ENCODE measurements around the gene DUSP7.
"Not testable (repeated sequence)": the region's sequence is repeated elsewhere in the genome, so short reads cannot be mapped to it uniquely, and the experiment has no call there.

Gene DUSP7

GRCh38 chr3:52046186-52046901, 10.0 kb downstream of the DUSP7 start:
- no peak for DNase-seq

GRCh38 chr3:52044869-52045619, 11.3 kb downstream of the DUSP7 start:
- DNase-seq: no peak

- no peak for DNase-seq
Observed at GRCh38 chr3:52043750-52044149, 12.6 kb downstream of the DUSP7 start.

GRCh38 chr3:52043039-52043438, 13.3 kb downstream of the DUSP7 start:
- not testable (repeated sequence) for DNase-seq

- DNase-seq: no peak
Observed at GRCh38 chr3:52041118-52041731, 15.1 kb downstream of the DUSP7 start.

GRCh38 chr3:52040600-52040999, 15.8 kb downstream of the DUSP7 start:
- DNase-seq: no peak

- DNase-seq: peak; percentile 69
Observed at GRCh38 chr3:52039846-52040245, 16.5 kb downstream of the DUSP7 start.

- DNase-seq: no peak
Observed at GRCh38 chr3:52039426-52039825, 16.9 kb downstream of the DUSP7 start.

GRCh38 chr3:52038227-52038626, 18.1 kb downstream of the DUSP7 start:
- no peak for DNase-seq

GRCh38 chr3:52037291-52037690, 19.1 kb downstream of the DUSP7 start:
- DNase-seq: no peak

- no peak for DNase-seq
Observed at GRCh38 chr3:52036829-52037228, 19.5 kb downstream of the DUSP7 start.

GRCh38 chr3:52036222-52036694, 20.1 kb downstream of the DUSP7 start:
- no peak for DNase-seq

- no peak for DNase-seq
Observed at GRCh38 chr3:52034651-52035050, 21.7 kb downstream of the DUSP7 start.

GRCh38 chr3:52034212-52034611, 22.2 kb downstream of the DUSP7 start:
- DNase-seq: no peak

- not testable (repeated sequence) for DNase-seq
Observed at GRCh38 chr3:52033748-52034147, 22.6 kb downstream of the DUSP7 start.

GRCh38 chr3:52032702-52033408, 23.5 kb downstream of the DUSP7 start:
- no peak for DNase-seq

GRCh38 chr3:52031896-52032295, 24.5 kb downstream of the DUSP7 start:
- no peak for DNase-seq

- no peak for DNase-seq
Observed at GRCh38 chr3:52030714-52031310, 25.6 kb downstream of the DUSP7 start.

- no peak for DNase-seq
Observed at GRCh38 chr3:52029535-52029934, 26.8 kb downstream of the DUSP7 start.

GRCh38 chr3:52029053-52029452, 27.3 kb downstream of the DUSP7 start:
- no peak for DNase-seq

- no peak for DNase-seq
Observed at GRCh38 chr3:52028572-52028971, 27.8 kb downstream of the DUSP7 start.

- DNase-seq: no peak
Observed at GRCh38 chr3:52026041-52026440, 30.3 kb downstream of the DUSP7 start.

GRCh38 chr3:52025453-52025852, 30.9 kb downstream of the DUSP7 start:
- no peak for DNase-seq
